Left colon (tissue), 2 donors: Measurements from ENCODE around the gene PLA2G1B. TPM values are rescaled to one million over a fixed set of nuclear protein-coding genes. Genes with fewer than 3 reads are reported as not detected.

Source experiments
- ATAC-seq: fragments of 200-7000 bp; cut with Tn5 transposase; one replicate; pipeline ENCODE4 v1.9.1; 2020; ENCODE audit warnings: mild to moderate bottlenecking, moderate library complexity
- DNase-seq, 2 donors: peaks; one replicate each; pipeline ENCODE4 v3.0.0-alpha.2; 2020
- intact Hi-C, 2 donors: fragments of 100-400 bp; cut with DNase I in 1 of 2; cut with micrococcal nuclease in 1 of 2; formaldehyde crosslinking; loops; one replicate each; pipeline versions ENCODE4 v1.11.2 to v1.14.0; 2022; cut with DNase I, micrococcal nuclease
- long read RNA-seq: library from polyadenylated mRNA; unstranded; transcript quantifications from one replicate; pipeline ENCODE4 v2.0.0, GENCODE V29; 2021
- total RNA-seq, 2 donors: library from RNA; stranded (reverse); fragmentation: NEBNext Ultra II Directional; extraction: Animal tissue kit (Norgen Biotek cat#: 25700); gene quantifications; one replicate each; pipeline ENCODE4 v1.2.1, GENCODE V29; 2021
- donor health status: DM: no; HTN: no; CAD: no.
- donor health status: DM: yes; HTN: yes; CAD: no.

PLA2G1B gene
- total RNA-seq, result not detected
- long read RNA-seq, result 0 reads

GRCh38 chr12:120327593-120327992, at the start of gene PLA2G1B:
TSS of gene PLA2G1B (minus strand) at chr12:120327779. CDS start at chr12:120327753, 26 bp downstream.
- ATAC-seq (no peak), DNase-seq (no peak)
- intact Hi-C loops, result no loop called here

DNA sequence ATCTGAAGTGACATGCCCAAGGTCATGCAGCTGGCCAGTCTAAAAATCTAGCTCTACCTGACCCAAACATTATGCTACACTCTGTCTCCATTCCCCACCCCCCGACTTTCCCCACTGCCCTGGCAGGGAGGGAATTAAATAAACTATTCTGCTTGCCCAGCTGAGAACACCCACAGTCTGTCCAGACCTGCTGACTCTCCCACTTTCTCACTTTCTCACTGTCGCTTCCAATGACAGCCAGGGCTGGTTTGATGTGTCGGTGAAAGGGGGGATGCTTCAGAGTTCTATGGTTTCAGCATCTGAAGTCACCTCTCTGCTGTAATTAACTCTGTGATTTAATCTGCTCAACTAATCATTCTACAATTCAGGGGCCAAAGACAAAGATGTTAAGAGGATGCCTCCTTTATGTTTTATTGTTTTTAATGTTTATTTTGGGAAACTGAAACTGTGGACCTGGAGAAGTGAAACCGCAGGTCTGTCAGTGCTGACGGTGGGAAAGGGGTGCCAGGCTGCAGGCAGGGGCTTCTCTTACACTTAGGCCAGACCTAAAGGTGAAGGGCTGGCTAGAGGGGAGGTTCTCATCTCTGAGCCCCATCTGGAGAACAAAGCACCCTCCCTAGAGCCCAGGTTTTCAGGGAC, 49.5 kb upstream of the PLA2G1B start:
- DNase-seq (no peak), ATAC-seq (no peak)
- intact Hi-C loops, result no loop called here

DNA sequence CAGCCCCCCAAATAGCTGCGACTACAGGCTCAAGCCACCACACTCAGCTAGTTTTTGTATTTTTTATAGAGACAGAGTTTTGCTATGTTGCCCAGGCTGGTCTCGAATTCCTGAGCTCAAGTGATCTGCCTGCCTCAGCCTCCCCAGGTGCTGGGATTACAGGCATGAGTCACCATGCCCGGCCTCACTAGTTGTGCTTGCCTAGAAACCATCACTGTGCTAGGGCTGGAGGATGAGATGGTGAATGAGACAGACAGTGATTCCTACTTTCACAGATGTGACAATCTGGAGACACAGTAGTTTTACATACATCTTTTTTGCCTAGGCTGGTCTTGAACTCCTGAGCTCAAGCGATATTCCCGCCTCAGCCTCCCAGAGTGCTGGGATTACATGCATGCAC, 48.8 kb upstream of the PLA2G1B start:
- ATAC-seq, result no peak
- DNase-seq, result no peak
- intact Hi-C loops, result no loop called here

DNA sequence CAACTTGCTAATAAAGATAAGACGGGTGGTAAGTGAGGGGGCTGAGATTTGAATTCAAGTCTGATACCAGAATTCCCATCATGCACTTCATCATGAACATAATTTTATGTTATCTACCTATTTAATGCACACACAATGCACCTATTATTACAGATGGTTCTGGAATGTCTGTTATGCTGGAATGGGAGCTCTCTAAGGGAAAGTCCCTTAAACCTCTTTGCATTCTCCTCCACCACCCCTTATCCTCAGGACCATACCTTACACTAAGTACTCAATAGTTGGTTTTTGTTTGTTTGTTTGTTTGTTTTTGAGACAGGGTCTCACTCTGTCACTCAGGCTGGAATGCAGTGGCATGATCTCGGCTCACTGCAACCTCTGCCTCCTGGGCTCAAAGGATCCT, 48.4 kb upstream of the PLA2G1B start:
- no peak for DNase-seq
- intact Hi-C loops, result no loop called here
- ATAC-seq, result no peak

GRCh38 chr12:120373683-120374082, 46.1 kb upstream of the PLA2G1B start:
- intact Hi-C loops, result no loop called here
- DNase-seq (no peak), ATAC-seq (no peak)

DNA sequence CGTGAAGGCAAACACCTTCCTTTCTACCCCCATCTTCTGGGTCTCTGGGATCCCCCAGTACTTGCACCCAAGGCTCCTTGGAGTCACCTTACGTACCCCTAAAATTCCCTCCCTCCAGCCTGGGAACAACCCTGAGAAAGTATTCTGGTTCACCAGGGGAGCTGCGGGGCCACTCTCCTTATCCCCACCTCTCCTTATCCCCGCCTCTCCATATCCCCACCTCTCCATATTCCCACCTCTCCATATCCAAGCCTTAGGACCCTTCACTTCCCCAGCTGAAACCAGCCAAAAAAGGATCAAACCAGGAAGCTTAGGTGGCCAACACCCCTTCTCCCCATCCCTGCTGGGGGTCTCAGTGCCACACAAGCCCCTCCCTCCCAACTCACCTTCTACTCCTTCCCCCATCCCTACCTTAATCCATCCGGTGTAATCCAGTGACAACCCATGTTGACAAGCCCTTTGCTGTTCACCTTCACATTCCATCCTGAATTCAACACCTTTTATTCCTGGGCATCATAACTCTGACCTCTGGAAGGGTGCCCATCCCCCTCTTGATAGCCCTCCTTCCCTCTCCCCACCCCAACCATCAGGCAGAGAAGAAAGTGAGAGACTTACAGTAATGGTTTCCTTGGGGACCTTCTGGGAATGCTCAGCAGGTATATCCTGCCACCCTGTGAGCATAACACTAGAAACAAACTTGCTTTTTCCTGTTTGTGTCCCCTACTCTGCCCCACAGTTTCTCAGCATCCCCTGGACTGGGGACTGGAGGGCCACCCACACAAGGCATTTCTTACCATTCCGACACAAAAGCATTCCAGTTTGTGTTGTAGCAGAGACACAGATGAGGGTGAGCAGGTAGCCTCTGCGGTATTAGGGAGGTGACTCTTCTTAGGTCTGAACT, 43.0 kb upstream of the PLA2G1B start:
- no peak for DNase-seq
- intact Hi-C loops, result no loop called here

GRCh38 chr12:120369603-120370342, 42.2 kb upstream of the PLA2G1B start:
- ATAC-seq (no peak), DNase-seq (no peak)
- intact Hi-C loops, result no loop called here

More for the DNA sequence above, 43.0 kb upstream of the PLA2G1B start:
- ATAC-seq, result no peak

DNA sequence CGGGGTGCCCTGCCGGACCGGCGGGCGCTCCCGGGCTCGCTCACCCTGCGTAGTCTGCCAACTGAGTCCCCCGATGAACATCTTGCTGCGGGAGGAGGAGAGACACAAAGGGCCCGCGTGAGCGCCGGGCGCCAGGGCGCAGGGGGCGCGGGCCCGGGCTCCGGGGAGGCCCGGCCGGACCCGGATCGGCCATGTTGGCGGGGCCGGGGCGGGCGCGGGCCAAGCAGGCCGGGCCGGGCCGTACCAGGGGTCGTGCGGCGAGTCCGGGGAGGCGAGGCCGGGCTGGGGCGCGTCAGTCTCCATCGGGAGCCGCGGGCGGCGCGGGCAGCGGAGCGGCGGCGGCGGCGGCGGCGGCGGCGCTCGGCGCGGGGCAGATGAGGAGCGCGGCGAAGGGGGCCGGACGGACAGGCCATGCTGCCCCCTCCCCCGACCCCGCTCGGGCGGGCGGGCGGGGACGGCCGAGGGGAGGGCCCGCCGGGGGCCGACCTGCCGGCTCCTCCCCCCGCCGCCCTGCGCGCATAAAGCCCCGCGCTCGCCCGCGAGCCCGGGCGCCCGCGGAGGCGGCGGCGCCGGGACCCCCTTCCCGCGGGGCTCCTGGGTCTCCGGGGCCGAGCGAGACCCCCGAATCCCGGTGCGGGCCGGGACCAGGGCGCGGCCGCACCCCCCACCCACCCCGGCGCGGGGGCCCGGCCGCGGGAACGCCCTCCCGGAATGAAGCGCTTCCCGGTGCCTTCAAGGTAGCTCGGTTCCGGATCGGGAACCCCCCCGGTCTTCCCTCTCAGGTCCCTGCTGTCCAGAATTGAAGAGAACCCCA, 41.4 kb upstream of the PLA2G1B start, which contains the start of gene MSI1:
Gene MSI1 (minus strand): TSS at position 376 of the 814 bp plus-strand sequence. CDS start 73 bp downstream, at position 303.
- ATAC-seq (no peak), DNase-seq (peak in 1 of 2 donors; percentile 24)
- intact Hi-C loops, result no loop called here

DNA sequence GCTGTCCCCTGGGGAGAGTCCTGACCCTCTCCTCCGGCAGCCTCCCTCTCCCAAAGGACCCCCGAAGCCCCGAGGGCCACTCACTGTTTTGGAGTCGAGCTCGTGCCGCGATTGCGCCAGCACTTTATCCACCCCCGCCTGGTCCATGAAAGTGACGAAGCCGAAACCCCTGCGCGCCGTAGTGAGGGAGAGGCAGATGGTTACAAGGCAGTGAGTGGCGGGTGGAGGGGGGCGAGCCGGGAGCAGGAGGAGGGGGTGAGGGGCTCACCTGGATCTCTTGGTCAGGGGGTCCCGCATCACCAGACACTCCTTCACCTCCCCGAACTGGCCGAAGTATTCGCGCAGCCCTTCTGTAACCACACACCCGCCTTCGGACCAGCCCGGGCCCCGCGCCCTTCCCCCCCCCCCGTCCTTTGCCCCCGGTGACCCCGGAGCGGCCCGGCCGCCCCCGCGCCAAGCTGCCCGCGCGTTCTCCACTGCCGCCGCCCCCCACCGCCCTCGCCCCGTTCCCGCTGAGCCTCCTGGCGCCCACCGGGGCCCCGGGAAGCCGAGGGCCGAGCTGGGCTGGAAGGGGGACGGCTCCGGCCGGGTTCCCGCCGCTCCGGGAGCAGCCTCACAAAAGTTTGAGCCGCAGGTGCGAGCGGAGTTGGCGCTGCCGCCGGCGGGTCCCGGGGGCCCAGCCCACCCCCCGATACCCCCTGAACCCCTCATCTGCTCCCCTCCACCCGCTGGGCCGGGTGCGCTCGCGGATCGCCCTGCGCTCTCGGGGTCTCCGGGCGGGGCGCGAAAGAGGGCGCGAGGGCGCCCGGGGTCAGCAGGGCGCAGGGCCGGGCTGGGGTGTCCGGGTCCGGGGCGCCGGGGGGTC, 40.6 kb upstream of the PLA2G1B start:
- intact Hi-C loops, result no loop called here
- ATAC-seq (no peak), DNase-seq (peak in 1 of 2 donors; percentile 25)

- DNase-seq (peak in 1 of 2 donors; percentile 58), ATAC-seq (no peak)
- intact Hi-C loops, result no loop called here
These were observed 39.8 kb upstream of the PLA2G1B start for GRCh38 chr12:120367233-120367923.

DNA sequence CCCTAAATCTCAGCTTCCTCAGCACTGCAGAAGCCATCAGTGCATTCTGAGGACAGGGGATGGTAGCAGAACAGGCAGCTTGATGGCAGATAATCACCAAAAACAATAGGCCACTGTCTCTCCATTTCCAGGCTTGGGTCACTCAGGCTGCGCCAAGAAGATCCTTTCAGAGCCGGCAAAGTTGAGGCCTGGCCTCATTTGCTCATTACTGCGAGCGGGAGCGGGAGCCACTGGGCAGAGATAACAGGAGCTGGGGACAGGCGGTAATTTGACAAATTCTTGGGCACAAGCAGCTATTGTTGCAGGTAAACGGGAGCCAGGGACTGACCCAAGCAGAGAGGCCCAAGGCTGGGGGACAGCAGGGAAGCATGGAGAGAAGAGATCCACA, 39.3 kb upstream of the PLA2G1B start:
- no peak for DNase-seq
- intact Hi-C loops, result no loop called here

DNA sequence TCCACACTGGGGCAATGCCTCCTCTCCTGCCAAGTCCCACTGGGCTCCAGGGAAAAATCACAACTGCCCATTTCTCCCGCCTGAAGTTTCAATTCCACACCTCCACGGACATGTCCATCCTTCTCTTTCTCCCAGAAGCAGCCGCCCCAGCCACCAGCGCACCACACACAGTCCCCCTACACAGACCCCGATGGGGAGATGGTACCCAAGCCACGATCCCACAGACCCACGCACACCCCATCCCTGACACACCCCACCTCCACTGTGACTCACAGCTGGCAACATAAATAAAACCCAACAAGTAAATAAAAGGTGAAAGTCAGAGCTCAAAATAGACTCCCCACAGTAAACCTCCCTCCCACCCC, 38.7 kb upstream of the PLA2G1B start:
- ATAC-seq (no peak), DNase-seq (no peak)
- intact Hi-C loops, result no loop called here

More for the DNA sequence above, 39.3 kb upstream of the PLA2G1B start:
- ATAC-seq, result no peak

- peak; percentile 50 to 67 for DNase-seq
- ATAC-seq, result peak; percentile 78
- intact Hi-C loops, result no loop called here
These were observed 38.2 kb upstream of the PLA2G1B start for GRCh38 chr12:120365675-120366340.

GRCh38 chr12:120364487-120364886, 36.9 kb upstream of the PLA2G1B start:
- intact Hi-C loops, result no loop called here
- DNase-seq (no peak), ATAC-seq (peak; percentile 57)

- DNase-seq (no peak), ATAC-seq (no peak)
- intact Hi-C loops, result no loop called here
These were observed 35.8 kb upstream of the PLA2G1B start for GRCh38 chr12:120363274-120363855.

GRCh38 chr12:120362516-120363273, 35.1 kb upstream of the PLA2G1B start:
- DNase-seq (no peak), ATAC-seq (no peak)
- intact Hi-C loops, result no loop called here
